Measurements from ENCODE around the gene NIP7. TPM values are rescaled to one million over a fixed set of nuclear protein-coding genes. Genes with fewer than 3 reads are reported as not detected.

NIP7 gene
- total and polyA plus RNA-seq, 2 experiments from 2014 or later: 30.4 to 47.4 TPM

- no peak for TF ChIP-seq ZNF462 (CRISPR knock-in tag; IDR thresholded peaks at IDR 0.05)
- no peak for TF ChIP-seq CREB1 (CRISPR knock-in tag; IDR thresholded peaks at IDR 0.05; ENCODE audit: low read depth)
- no peak for TF ChIP-seq CTCF (conservative IDR thresholded peaks at IDR 0.05; ENCODE audit: low read depth in 2 of 2)
- no peak for TF ChIP-seq EZH2 (IDR thresholded peaks at IDR 0.05; ENCODE audit: low read depth, unreplicated experiment)
- TF ChIP-seq, protein P1, sequence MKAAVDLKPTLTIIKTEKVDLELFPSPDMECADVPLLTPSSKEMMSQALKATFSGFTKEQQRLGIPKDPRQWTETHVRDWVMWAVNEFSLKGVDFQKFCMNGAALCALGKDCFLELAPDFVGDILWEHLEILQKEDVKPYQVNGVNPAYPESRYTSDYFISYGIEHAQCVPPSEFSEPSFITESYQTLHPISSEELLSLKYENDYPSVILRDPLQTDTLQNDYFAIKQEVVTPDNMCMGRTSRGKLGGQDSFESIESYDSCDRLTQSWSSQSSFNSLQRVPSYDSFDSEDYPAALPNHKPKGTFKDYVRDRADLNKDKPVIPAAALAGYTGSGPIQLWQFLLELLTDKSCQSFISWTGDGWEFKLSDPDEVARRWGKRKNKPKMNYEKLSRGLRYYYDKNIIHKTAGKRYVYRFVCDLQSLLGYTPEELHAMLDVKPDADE (IDR thresholded peaks at IDR 0.05): no peak
- TF ChIP-seq ZNF331 (CRISPR knock-in tag; IDR thresholded peaks at IDR 0.05; ENCODE audit: low read depth): no peak
- TF ChIP-seq POLR2AphosphoS5 (IDR thresholded peaks at IDR 0.05; ENCODE audit: low read depth): no peak
- no peak for TF ChIP-seq NANOG (IDR thresholded peaks at IDR 0.05; ENCODE audit: borderline replicate concordance)
- TF ChIP-seq, protein P2, sequence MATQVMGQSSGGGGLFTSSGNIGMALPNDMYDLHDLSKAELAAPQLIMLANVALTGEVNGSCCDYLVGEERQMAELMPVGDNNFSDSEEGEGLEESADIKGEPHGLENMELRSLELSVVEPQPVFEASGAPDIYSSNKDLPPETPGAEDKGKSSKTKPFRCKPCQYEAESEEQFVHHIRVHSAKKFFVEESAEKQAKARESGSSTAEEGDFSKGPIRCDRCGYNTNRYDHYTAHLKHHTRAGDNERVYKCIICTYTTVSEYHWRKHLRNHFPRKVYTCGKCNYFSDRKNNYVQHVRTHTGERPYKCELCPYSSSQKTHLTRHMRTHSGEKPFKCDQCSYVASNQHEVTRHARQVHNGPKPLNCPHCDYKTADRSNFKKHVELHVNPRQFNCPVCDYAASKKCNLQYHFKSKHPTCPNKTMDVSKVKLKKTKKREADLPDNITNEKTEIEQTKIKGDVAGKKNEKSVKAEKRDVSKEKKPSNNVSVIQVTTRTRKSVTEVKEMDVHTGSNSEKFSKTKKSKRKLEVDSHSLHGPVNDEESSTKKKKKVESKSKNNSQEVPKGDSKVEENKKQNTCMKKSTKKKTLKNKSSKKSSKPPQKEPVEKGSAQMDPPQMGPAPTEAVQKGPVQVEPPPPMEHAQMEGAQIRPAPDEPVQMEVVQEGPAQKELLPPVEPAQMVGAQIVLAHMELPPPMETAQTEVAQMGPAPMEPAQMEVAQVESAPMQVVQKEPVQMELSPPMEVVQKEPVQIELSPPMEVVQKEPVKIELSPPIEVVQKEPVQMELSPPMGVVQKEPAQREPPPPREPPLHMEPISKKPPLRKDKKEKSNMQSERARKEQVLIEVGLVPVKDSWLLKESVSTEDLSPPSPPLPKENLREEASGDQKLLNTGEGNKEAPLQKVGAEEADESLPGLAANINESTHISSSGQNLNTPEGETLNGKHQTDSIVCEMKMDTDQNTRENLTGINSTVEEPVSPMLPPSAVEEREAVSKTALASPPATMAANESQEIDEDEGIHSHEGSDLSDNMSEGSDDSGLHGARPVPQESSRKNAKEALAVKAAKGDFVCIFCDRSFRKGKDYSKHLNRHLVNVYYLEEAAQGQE (IDR thresholded peaks at IDR 0.05; ENCODE audit: unreplicated experiment): no peak
These were observed 25.0 kb upstream of the NIP7 start (continued) for GRCh38 chr16:69314534-69314933.
